ENCODE data around the gene KCNK3. TPM values are rescaled to one million over a fixed set of nuclear protein-coding genes. Genes with fewer than 3 reads are reported as not detected.

Gene KCNK3
- 1 to 10 TPM; 1.1 to 6.0 (median 2.9) TPM for total RNA-seq
- polyA plus RNA-seq: 1 to 10 TPM in 1 of 3 donors, under 1 TPM in 2; 0.61 to 1.2 (median 0.83) TPM
- long read RNA-seq, donor 1, full-length matches to known transcripts: 1 of 1 reads
- long read RNA-seq, donor 1, partial matches to known transcripts: 0 of 1 reads
- long read RNA-seq, donor 1, other reads (novel, unspliced or antisense): 0 of 1 reads
- long read RNA-seq, donor 2: 0 reads

DNA sequence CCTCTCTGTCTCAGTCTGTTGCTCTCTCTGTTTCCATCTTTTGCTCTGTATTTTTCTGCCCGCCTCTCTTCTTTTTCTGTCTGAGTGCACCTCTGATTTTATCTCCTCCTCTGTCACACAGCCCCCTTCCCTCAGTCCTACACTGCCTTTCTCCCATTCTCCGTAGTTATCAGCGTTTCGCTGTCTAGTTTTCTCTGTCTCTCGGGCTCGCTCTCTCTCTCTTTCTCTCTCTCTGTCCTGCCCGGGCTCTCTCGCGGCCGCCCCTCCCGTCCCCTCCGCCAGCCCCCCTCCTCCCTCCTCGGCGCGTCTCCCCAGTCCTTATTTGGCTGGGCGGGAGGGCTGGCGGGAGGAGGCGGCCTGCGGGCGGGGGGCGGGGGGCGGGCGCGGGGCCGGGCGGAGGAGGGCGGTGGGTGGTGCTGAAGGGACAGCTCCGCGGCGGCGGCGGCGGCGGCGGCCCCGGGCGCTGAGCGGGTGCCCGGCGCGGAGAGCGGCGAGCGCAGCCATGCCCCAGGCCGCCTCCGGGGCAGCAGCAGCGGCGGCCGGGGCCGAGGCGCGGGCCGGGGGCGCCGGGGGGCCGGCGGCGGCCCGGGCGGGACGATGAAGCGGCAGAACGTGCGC lies at the start of gene KCNK3:
Gene KCNK3, plus strand, starts transcription at position 444 of the 618 bp plus-strand sequence. Its CDS starts 154 bp downstream, at position 598.
- intact Hi-C loops (cut with DNase I; ENCODE audit: low total_unique reads): no loop called here
- no peak for DNase-seq
- no peak for TF ChIP-seq POLR2AphosphoS5 (IDR thresholded peaks at IDR 0.05)
- TF ChIP-seq, protein P1, sequence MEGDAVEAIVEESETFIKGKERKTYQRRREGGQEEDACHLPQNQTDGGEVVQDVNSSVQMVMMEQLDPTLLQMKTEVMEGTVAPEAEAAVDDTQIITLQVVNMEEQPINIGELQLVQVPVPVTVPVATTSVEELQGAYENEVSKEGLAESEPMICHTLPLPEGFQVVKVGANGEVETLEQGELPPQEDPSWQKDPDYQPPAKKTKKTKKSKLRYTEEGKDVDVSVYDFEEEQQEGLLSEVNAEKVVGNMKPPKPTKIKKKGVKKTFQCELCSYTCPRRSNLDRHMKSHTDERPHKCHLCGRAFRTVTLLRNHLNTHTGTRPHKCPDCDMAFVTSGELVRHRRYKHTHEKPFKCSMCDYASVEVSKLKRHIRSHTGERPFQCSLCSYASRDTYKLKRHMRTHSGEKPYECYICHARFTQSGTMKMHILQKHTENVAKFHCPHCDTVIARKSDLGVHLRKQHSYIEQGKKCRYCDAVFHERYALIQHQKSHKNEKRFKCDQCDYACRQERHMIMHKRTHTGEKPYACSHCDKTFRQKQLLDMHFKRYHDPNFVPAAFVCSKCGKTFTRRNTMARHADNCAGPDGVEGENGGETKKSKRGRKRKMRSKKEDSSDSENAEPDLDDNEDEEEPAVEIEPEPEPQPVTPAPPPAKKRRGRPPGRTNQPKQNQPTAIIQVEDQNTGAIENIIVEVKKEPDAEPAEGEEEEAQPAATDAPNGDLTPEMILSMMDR (IDR thresholded peaks at IDR 0.05 in 8 of 11, conservative IDR thresholded peaks at IDR 0.05 in 3 of 11): no peak
- TF ChIP-seq POLR2A (IDR thresholded peaks at IDR 0.05): no peak
- peak within 1 kb of the TSS in 7 of 8 donors; percentile 13 to 59 (median 17) for H3K4me3 ChIP-seq
- 3 to 6% (median 3%) methylated on average over 18 to 64 of the region's 64 CpGs for WGBS, 5 donors
- H3K27ac ChIP-seq: peak within 1 kb of the TSS in 5 of 8 donors; percentile 18 to 64 (median 55)
- peaks cover 0 to 20% (median 11%) of the 10 kb centered on the region in 6 donors for H3K4me1 ChIP-seq
- H3K36me3 ChIP-seq: no peaks in the 10 kb centered on the region
- peaks cover 4 to 88% (median 58%) of the 10 kb centered on the region in 7 donors for H3K27me3 ChIP-seq (replicated peaks in 1 of 7)
- H3K9me3 ChIP-seq: no peaks in the 10 kb centered on the region

DNA sequence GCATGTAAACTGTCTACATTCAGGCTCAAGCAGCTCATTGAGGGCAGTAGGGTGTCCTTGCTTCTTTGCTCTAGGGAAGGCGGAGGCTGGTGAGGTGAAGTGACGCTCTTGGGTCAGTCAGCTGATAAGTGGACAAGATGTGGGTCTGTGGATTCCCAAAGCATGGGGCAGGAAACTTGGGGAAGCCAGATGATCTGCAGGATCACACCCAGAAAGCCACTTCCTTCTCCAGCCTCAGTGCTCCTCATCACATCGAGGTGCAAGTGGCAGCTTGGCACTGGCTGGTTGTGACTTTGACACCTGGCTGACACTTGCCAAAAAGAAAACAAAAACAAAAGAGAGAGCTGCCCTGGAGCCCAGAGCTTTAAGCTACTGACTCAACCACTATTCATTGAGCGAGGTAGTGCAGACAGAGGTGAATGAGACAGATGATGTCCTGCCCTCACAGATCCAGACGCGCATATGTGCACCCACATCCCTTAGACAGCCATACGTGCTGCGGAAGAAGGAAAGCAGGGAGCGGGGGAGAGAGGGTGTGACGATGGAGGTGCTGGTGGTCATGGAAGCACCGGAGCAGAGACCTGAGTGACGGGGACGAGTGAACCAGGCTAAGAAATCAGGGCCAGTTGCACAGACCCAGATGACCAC lies 48.2 kb upstream of the KCNK3 start:
- intact Hi-C loops (cut with DNase I; ENCODE audit: low total_unique reads): no loop called here
- Histone ChIP-seq H3K4me3 (no peak overlapping the region), H3K27ac (no peak overlapping the region), H3K27me3 (replicated peaks in 1 of 7) (peaks cover 0 to 33% (median 0%) of the 10 kb centered on the region in 7 donors), H3K9me3 (no peaks in the 10 kb centered on the region), H3K36me3 (no peaks in the 10 kb centered on the region), H3K4me1 (peaks cover 0 to 10% (median 7%) of the 10 kb centered on the region in 6 donors)
- peak; percentile 29 for DNase-seq
- TF ChIP-seq, protein P1 (IDR thresholded peaks at IDR 0.05 in 8 of 11, conservative IDR thresholded peaks at IDR 0.05 in 3 of 11): no peak
- TF ChIP-seq POLR2A (IDR thresholded peaks at IDR 0.05) (no peak), POLR2AphosphoS5 (IDR thresholded peaks at IDR 0.05) (no peak)
- WGBS, 5 donors: 75 to 83% (median 78%) methylated on average over 13 of the region's 13 CpGs

DNA sequence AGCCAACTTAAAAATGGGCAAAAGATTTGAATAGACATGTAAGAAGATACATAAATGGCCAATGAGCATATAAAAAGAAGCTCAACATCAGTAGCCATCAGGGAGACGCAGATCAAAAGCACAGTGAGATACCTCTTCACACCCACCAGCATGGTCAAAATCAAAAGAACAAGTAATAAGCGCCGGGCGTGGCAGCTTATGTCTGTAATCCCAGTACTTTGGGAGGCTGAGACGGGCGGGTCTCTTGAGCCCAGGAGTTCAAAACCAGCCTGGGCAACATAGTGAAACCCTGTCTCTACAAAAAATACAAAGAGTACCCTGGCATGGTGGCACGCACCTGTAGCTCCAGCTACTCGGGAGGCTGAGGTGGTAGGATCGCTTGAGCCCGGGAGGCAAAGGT lies 46.8 kb upstream of the KCNK3 start:
- TF ChIP-seq, protein P1 (IDR thresholded peaks at IDR 0.05 in 8 of 11, conservative IDR thresholded peaks at IDR 0.05 in 3 of 11): no peak
- TF ChIP-seq POLR2AphosphoS5 (IDR thresholded peaks at IDR 0.05): no peak
- no peak for TF ChIP-seq POLR2A (IDR thresholded peaks at IDR 0.05)
- H3K36me3 ChIP-seq: no peaks in the 10 kb centered on the region
- no peaks in the 10 kb centered on the region for H3K9me3 ChIP-seq
- intact Hi-C loops (cut with DNase I; ENCODE audit: low total_unique reads): no loop called here
- H3K27ac ChIP-seq: no peak overlapping the region
- DNase-seq: peak; percentile 29
- H3K4me3 ChIP-seq: no peak overlapping the region
- peaks cover 0 to 8% (median 1%) of the 10 kb centered on the region in 6 donors for H3K4me1 ChIP-seq
- H3K27me3 ChIP-seq (replicated peaks in 1 of 7): peaks cover 0 to 20% (median 0%) of the 10 kb centered on the region in 7 donors
- 82 to 94% (median 88%) methylated on average over 10 of the region's 10 CpGs for WGBS, 5 donors

All from spleen (tissue), 13 donors.